CD14-positive monocyte (primary cell): ENCODE results near the gene TLCD3A. TPM values are rescaled to one million over a fixed set of nuclear protein-coding genes. Genes with fewer than 3 reads are reported as not detected.
A peak's percentile ranks its signal among the peaks of the same experiment; 100 is the strongest.

ENCODE experiments used
- DNase-seq, 3 donors: peaks; one replicate each; pipeline ENCODE4 v3.0.0-alpha.2; 2011 to 2022
- H2AFZ ChIP-seq: 2 replicates; pipeline ENCODE4 v1.6.0; 2012; ENCODE audit warnings: mild to moderate bottlenecking, low read depth, low read length, inconsistent platforms; ENCODE audit not compliant: insufficient read depth, poor library complexity, severe bottlenecking
- H3K27ac ChIP-seq, 2 donors: 1 replicate in 1 of 2; 2 replicates in 1 of 2; pipeline ENCODE4 v1.5.1; 2012 to 2013; ENCODE audit warnings: low read length in 2 of 2, control low read depth in 1 of 2, inconsistent platforms in 1 of 2, low read depth in 1 of 2, mild to moderate bottlenecking in 1 of 2
- H3K27me3 ChIP-seq, 2 donors: one replicate each; pipeline versions ENCODE4 v1.6.0 to v1.6.1; 2011 to 2013; ENCODE audit warnings: low read length in 2 of 2; ENCODE audit not compliant: control insufficient read depth in 2 of 2, insufficient read depth in 2 of 2
- H3K36me3 ChIP-seq, 2 donors: replicated peaks in 1 of 2; 1 replicate in 1 of 2; 2 replicates in 1 of 2; pipeline versions ENCODE4 v1.5.1 to v1.6.1; 2012 to 2013; ENCODE audit warnings: low read length in 2 of 2, control low read depth in 1 of 2, inconsistent platforms in 1 of 2, mild to moderate bottlenecking in 1 of 2; ENCODE audit not compliant: insufficient read depth in 2 of 2, control insufficient read depth in 1 of 2
- H3K4me1 ChIP-seq, 2 donors: 1 replicate in 1 of 2; 2 replicates in 1 of 2; pipeline versions ENCODE4 v1.5.1 to v1.6.1; 2012 to 2013; ENCODE audit warnings: low read length in 2 of 2, control low read depth in 1 of 2, inconsistent platforms in 1 of 2, mild to moderate bottlenecking in 1 of 2, moderate library complexity in 1 of 2; ENCODE audit not compliant: insufficient read depth in 2 of 2, control insufficient read depth in 1 of 2
- H3K4me2 ChIP-seq: replicated peaks from 2 replicates; pipeline ENCODE3; 2012; ENCODE audit warnings: low read length, moderate library complexity, mild to moderate bottlenecking; ENCODE audit not compliant: poor library complexity, severe bottlenecking; ENCODE audit errors: extremely low read depth
- H3K4me3 ChIP-seq, 3 experiments: fragments of 200-600 bp in 1 of 3; sonication (generic) in 1 of 3; replicated peaks in 1 of 3; 1 replicate in 2 of 3; 2 replicates in 1 of 3; pipeline ENCODE4 v1.5.1; 2011 to 2013; ENCODE audit warnings: low read length in 3 of 3, mild to moderate bottlenecking in 3 of 3, control low read depth in 2 of 3, low read depth in 2 of 3, inconsistent platforms in 1 of 3, moderate library complexity in 1 of 3
- H3K79me2 ChIP-seq: 2 replicates; pipeline ENCODE4 v1.6.0; 2012; ENCODE audit warnings: mild to moderate bottlenecking, control low read depth, inconsistent platforms, low read length, moderate library complexity; ENCODE audit not compliant: insufficient read depth
- H3K9ac ChIP-seq: 2 replicates; pipeline ENCODE4 v1.6.0; 2017; ENCODE audit warnings: low read length, mild to moderate bottlenecking; ENCODE audit not compliant: insufficient read depth, poor library complexity, severe bottlenecking
- H3K9me3 ChIP-seq, 2 donors: replicated peaks in 1 of 2; 1 replicate in 1 of 2; 2 replicates in 1 of 2; pipeline versions ENCODE4 v1.5.1 to v1.6.1; 2012 to 2013; ENCODE audit warnings: low read length in 2 of 2, control low read depth in 1 of 2; ENCODE audit not compliant: control insufficient read depth in 1 of 2, insufficient read depth in 1 of 2
- H4K20me1 ChIP-seq: 2 replicates; pipeline ENCODE4 v1.6.0; 2012; ENCODE audit warnings: mild to moderate bottlenecking, low read length, control low read depth, moderate library complexity; ENCODE audit not compliant: insufficient read depth
- H3K27ac Mint-ChIP-seq, 7 donors: one replicate each; pipeline ENCODE4 v1.8.0; 2020; ENCODE audit warnings: mild to moderate bottlenecking in 7 of 7, mixed read lengths in 7 of 7, moderate library complexity in 6 of 7, inconsistent platforms in 2 of 7
- H3K27me3 Mint-ChIP-seq, 3 donors: one replicate each; pipeline ENCODE4 v1.8.0; 2021 to 2022; ENCODE audit warnings: low read depth in 3 of 3, mild to moderate bottlenecking in 3 of 3, mixed read lengths in 3 of 3, moderate library complexity in 3 of 3, inconsistent platforms in 1 of 3
- H3K36me3 Mint-ChIP-seq, 2 donors: one replicate each; pipeline ENCODE4 v1.8.0; 2020; ENCODE audit warnings: mixed read lengths in 2 of 2, inconsistent platforms in 1 of 2, mild to moderate bottlenecking in 1 of 2
- H3K4me1 Mint-ChIP-seq: one replicate; pipeline ENCODE4 v1.8.0; 2020; ENCODE audit warnings: mild to moderate bottlenecking, mixed read lengths
- H3K4me3 Mint-ChIP-seq, 2 donors: one replicate each; pipeline ENCODE4 v1.8.0; 2020; ENCODE audit warnings: mild to moderate bottlenecking in 2 of 2, mixed read lengths in 2 of 2, moderate library complexity in 1 of 2
- H3K9me3 Mint-ChIP-seq, 7 donors: one replicate each; pipeline ENCODE4 v1.8.0; 2020 to 2022; ENCODE audit warnings: mixed read lengths in 7 of 7, mild to moderate bottlenecking in 6 of 7, moderate library complexity in 6 of 7, inconsistent platforms in 2 of 7
- WGBS: methylation state at CpG from one replicate; pipeline ENCODE4 v1.1.5; 2013; ENCODE audit warnings: missing lambda C conversion rate; ENCODE audit not compliant: insufficient coverage; 5-methylcytosine and 5-hydroxymethylcytosine counted together
- intact Hi-C, 2 donors: fragments of 100-400 bp; cut with micrococcal nuclease; formaldehyde crosslinking; loops; one replicate each; pipeline versions ENCODE4 v1.15.0 to v1.15.1; 2023
- polyA plus RNA-seq, 3 donors: library from polyadenylated mRNA; depleted of rRNA in 1 of 3; unstranded in 2 of 3; stranded (reverse) in 1 of 3; fragments of 300-500 nt in 2 of 3; fragments of >200 nt in 1 of 3; fragmentation: Illumina TruSeq in 2 of 3; gene quantifications; 1 replicate in 2 of 3; 2 replicates in 1 of 3; pipeline ENCODE4 v1.2.3, GENCODE V29; 2012 to 2021
- TF ChIP-seq, protein P1 (sequence below): fragments of 200-600 bp; IDR thresholded peaks from one replicate; pipeline ENCODE4 v1.8.0; 2022; ENCODE audit warnings: antibody characterized with exemption, mild to moderate bottlenecking

Gene TLCD3A
- polyA plus RNA-seq, 3 donors = 0.09 to 1.8 (median 0.13) TPM

DNA sequence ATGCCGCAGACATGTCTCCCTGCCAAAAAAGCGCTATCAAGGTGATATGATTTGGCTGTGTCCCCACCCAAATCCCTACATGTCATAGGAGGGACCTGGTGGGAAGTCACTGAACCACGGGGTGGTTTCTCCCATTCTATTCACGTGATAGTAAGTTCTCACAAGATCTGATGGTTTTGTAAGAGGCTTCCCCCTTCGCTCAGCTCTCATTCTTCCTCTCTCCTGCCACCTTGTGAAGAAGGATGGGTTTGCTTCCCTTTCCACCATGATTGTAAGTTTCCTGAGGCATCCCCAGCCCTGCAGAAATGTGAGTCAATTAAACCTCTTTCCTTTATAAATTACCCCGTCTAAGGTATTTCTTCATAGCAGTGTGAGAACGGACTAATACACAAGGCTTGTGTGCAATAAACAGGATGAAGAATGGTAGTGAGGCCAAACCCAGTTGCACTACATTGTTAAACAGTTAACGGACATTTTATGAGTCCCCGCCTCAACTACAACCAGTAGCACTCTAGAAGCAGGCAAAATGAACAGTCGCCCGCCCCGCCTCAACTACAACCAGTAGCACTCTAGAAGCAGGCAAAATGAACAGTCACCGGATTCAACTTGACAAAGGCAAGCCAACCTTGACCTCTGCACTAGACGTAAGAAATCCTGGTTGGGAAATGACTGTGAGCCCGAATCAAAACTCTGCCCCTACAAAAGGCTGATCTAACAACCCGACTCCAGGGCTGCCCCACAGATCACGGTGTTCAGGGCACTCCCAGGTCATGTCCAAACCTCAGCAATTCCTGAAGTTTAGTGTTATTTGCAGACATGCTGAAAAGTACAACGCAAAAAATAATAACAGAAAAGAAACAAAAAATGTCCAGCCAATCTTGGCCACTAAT, 44.1 kb upstream of the TLCD3A start:
- Histone ChIP-seq H2AFZ (no peak overlapping the region), H3K79me2 (peaks cover 19% of the 10 kb centered on the region), H3K27ac (peak overlapping the region in 1 of 2 donors; percentile 87), H3K4me3 (no peak overlapping the region), H3K36me3 (peaks cover 12 to 40% of the 10 kb centered on the region in 2 donors), H3K4me2 (no peak overlapping the region), H3K4me1 (peaks cover 17 to 30% of the 10 kb centered on the region in 2 donors), H4K20me1 (no peaks in the 10 kb centered on the region), H3K27me3 (no peaks in the 10 kb centered on the region), H3K9ac (no peak overlapping the region), H3K9me3 (no peaks in the 10 kb centered on the region)
- DNase-seq = peak; percentile 56 to 77 (median 59)
- Mint-ChIP-seq H3K4me3 (no peak overlapping the region), H3K27ac (peak overlapping the region in 6 of 7 donors; percentile 33 to 97 (median 56)), H3K9me3 (peaks cover 0 to 6% (median 4%) of the 10 kb centered on the region in 7 donors), H3K27me3 (no peaks in the 10 kb centered on the region), H3K4me1 (peaks cover 30% of the 10 kb centered on the region), H3K36me3 (peaks cover 47 to 72% of the 10 kb centered on the region in 2 donors)
- WGBS = 100% methylated on average over 8 of the region's 18 CpGs
- TF ChIP-seq, protein P1, sequence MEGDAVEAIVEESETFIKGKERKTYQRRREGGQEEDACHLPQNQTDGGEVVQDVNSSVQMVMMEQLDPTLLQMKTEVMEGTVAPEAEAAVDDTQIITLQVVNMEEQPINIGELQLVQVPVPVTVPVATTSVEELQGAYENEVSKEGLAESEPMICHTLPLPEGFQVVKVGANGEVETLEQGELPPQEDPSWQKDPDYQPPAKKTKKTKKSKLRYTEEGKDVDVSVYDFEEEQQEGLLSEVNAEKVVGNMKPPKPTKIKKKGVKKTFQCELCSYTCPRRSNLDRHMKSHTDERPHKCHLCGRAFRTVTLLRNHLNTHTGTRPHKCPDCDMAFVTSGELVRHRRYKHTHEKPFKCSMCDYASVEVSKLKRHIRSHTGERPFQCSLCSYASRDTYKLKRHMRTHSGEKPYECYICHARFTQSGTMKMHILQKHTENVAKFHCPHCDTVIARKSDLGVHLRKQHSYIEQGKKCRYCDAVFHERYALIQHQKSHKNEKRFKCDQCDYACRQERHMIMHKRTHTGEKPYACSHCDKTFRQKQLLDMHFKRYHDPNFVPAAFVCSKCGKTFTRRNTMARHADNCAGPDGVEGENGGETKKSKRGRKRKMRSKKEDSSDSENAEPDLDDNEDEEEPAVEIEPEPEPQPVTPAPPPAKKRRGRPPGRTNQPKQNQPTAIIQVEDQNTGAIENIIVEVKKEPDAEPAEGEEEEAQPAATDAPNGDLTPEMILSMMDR = peak; percentile 69
- intact Hi-C loops = loop anchor here in 1 of 2 donors (5.0 kb wide), 1 partner anchor 71 kb away; no protein-coding TSS in a partner anchor

DNA sequence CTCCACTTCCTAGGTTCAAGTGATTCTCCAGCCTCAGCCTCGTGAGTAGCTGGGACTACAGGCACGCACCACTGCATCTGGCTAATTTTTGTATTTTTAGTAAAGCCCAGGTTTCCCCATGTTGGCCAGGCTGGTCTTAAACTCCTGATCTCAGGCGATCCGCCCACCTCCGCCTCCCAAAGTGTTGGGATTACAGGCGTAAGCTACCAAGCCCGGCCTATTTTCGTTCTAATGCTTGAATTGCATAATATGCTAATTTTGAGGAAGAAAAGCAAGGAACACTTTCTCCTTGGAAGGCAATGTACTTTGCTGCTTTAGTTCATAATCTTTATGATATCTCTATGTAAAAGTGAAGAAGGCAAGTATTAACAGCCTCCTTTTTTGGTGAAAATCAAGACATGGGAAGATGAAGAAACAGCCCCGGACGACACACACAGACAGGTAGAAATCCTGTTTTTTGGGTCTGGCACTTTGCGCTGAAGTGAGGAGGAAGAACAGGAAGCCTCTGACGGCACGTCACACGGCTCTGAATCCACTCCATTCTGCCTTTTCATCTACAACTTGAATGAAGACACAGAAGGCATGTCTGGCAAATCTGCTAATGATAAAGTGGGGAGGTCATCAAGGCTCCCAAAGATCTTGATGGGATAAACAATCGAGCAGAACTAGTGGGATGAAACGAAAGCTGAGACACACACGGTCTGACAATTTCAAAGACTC, 42.7 kb upstream of the TLCD3A start:
- Mint-ChIP-seq H3K36me3 (peaks cover 48 to 80% of the 10 kb centered on the region in 2 donors), H3K4me3 (peak overlapping the region; percentile 78 to 95), H3K9me3 (peaks cover 0 to 6% (median 4%) of the 10 kb centered on the region in 7 donors), H3K4me1 (peaks cover 30% of the 10 kb centered on the region), H3K27me3 (no peaks in the 10 kb centered on the region), H3K27ac (peak overlapping the region; percentile 79 to 97 (median 90))
- Histone ChIP-seq H3K4me3 (peak overlapping the region; percentile 45 to 97 (median 78)), H3K36me3 (peaks cover 26 to 51% of the 10 kb centered on the region in 2 donors), H3K9me3 (no peaks in the 10 kb centered on the region), H3K27ac (peak overlapping the region; percentile 69 to 87), H3K79me2 (peaks cover 12% of the 10 kb centered on the region), H3K4me2 (peak overlapping the region; percentile 81), H3K9ac (peak overlapping the region; percentile 51), H2AFZ (peak overlapping the region; percentile 74), H3K4me1 (peaks cover 17 to 30% of the 10 kb centered on the region in 2 donors), H3K27me3 (no peaks in the 10 kb centered on the region), H4K20me1 (no peaks in the 10 kb centered on the region)
- intact Hi-C loops = loop anchor here (5.0 to 10.0 kb wide), 2 partner anchors 72 to 125 kb away; no protein-coding TSS in a partner anchor
- peak; percentile 35 to 49 (median 43) for DNase-seq
- TF ChIP-seq, protein P1 = no peak
- WGBS = 39% methylated on average over 8 of the region's 17 CpGs
